HEK293 (cell line): ENCODE measurements around the gene PDE10A.

Source experiments
- CTCF ChIA-PET: fragments of 350-600 bp; formaldehyde crosslinking; extraction: SDS; loops from one replicate; lab custom pipeline; 2021; ENCODE audit warnings: antibody characterized with exemption; lab: Yijun Ruan, JAX
- POLR2A ChIA-PET: fragments of 300-600 bp; formaldehyde crosslinking; extraction: SDS; loops from one replicate; lab custom pipeline; 2020; ENCODE audit warnings: antibody characterized with exemption, inconsistent platforms; lab: Yijun Ruan, JAX
- H3K27ac ChIP-seq: fragments of 200-500 bp; sonication (Bioruptor generic); 2 replicates; pipeline ENCODE4 v1.5.1; 2014; ENCODE audit warnings: low read depth, low read length, control low read depth, inconsistent platforms; ENCODE audit errors: extremely low read depth
- H3K36me3 ChIP-seq, 2 experiments: fragments of 200-500 bp in 1 of 2; sonication (Bioruptor generic) in 1 of 2; 1 replicate in 1 of 2; 2 replicates in 1 of 2; pipeline ENCODE4 v1.5.1; 2014 to 2017; ENCODE audit warnings: inconsistent platforms in 2 of 2, low read length in 2 of 2; ENCODE audit not compliant: control insufficient read depth in 2 of 2, insufficient read depth in 1 of 2
- H3K4me1 ChIP-seq: fragments of 200-500 bp; sonication (Bioruptor generic); 2 replicates; pipeline ENCODE4 v1.5.1; 2014; ENCODE audit warnings: mild to moderate bottlenecking, low read length, inconsistent platforms; ENCODE audit not compliant: control insufficient read depth, insufficient read depth
- H3K4me3 ChIP-seq: 2 replicates; pipeline ENCODE4 v1.5.1; 2011; ENCODE audit warnings: low read depth, mild to moderate bottlenecking, control low read depth, low read length, moderate library complexity
- H3K9me3 ChIP-seq: fragments of 200-500 bp; sonication (Bioruptor generic); 2 replicates; pipeline ENCODE4 v1.5.1; 2014; ENCODE audit warnings: low read depth, low read length, inconsistent platforms; ENCODE audit not compliant: control insufficient read depth, insufficient read depth
- AEBP2 ChIP-seq: fragments of 450-650 bp; formaldehyde crosslinking; IDR thresholded peaks from 2 replicates; pipeline ENCODE4 v1.5.1; 2016; ENCODE audit warnings: missing biosample characterization, missing genetic modification characterization, borderline replicate concordance
- IKZF3 ChIP-seq: fragments of 450-650 bp; IDR thresholded peaks from 2 replicates; pipeline ENCODE4 v1.5.0; 2018; ENCODE audit warnings: missing biosample characterization, mild to moderate bottlenecking, missing genetic modification characterization, moderate library complexity
- OSR2 ChIP-seq: fragments of 450-650 bp; formaldehyde crosslinking; IDR thresholded peaks from 2 replicates; pipeline ENCODE4 v1.5.1; 2016; ENCODE audit warnings: missing biosample characterization, missing genetic modification characterization
- PRDM1 ChIP-seq: fragments of 450-650 bp; formaldehyde crosslinking; IDR thresholded peaks from 2 replicates; pipeline ENCODE4; 2016; ENCODE audit warnings: missing biosample characterization, missing genetic modification characterization
- RBAK ChIP-seq: fragments of 450-650 bp; formaldehyde crosslinking; IDR thresholded peaks from 2 replicates; pipeline ENCODE4 v1.5.1; 2016; ENCODE audit warnings: missing biosample characterization, missing genetic modification characterization
- SCRT2 ChIP-seq: fragments of 450-650 bp; formaldehyde crosslinking; IDR thresholded peaks from 2 replicates; pipeline ENCODE4 v1.5.1; 2016; ENCODE audit warnings: missing biosample characterization, missing genetic modification characterization
- TRIM28 ChIP-seq: IDR thresholded peaks from 2 replicates; pipeline ENCODE4 v1.6.1; 2011; ENCODE audit warnings: low read length, control low read depth, borderline replicate concordance
- TSHZ1 ChIP-seq: fragments of 450-650 bp; formaldehyde crosslinking; IDR thresholded peaks from 2 replicates; pipeline ENCODE4 v1.5.1; 2016; ENCODE audit warnings: missing biosample characterization, missing genetic modification characterization, borderline replicate concordance
- WT1 ChIP-seq: fragments of 450-650 bp; formaldehyde crosslinking; IDR thresholded peaks from 2 replicates; pipeline ENCODE4 v1.5.1; 2016; ENCODE audit warnings: missing biosample characterization, missing genetic modification characterization
- ZBTB1 ChIP-seq: fragments of 450-650 bp; formaldehyde crosslinking; IDR thresholded peaks from 2 replicates; pipeline ENCODE4 v1.5.1; 2016; ENCODE audit warnings: missing biosample characterization, missing genetic modification characterization
- ZNF292 ChIP-seq: fragments of 450-650 bp; formaldehyde crosslinking; IDR thresholded peaks from 2 replicates; pipeline ENCODE4 v1.5.1; 2016; ENCODE audit warnings: low read depth, missing biosample characterization, missing genetic modification characterization, borderline replicate concordance
- ZNF585B ChIP-seq: fragments of 450-650 bp; formaldehyde crosslinking; IDR thresholded peaks from 2 replicates; pipeline ENCODE4 v1.5.1; 2016; ENCODE audit warnings: missing biosample characterization, missing genetic modification characterization
- ZNF626 ChIP-seq: fragments of 450-650 bp; sonication (Bioruptor Pico); formaldehyde crosslinking; IDR thresholded peaks from 2 replicates; pipeline ENCODE4 v1.5.1; 2018; ENCODE audit warnings: missing biosample characterization, missing genetic modification characterization, inconsistent platforms
- TF ChIP-seq, protein P1 (sequence below): fragments of 450-650 bp; formaldehyde crosslinking; IDR thresholded peaks from 2 replicates; pipeline ENCODE4; 2016; ENCODE audit warnings: missing biosample characterization, missing genetic modification characterization
- TF ChIP-seq, protein P2 (sequence below): fragments of 450-650 bp; formaldehyde crosslinking; IDR thresholded peaks from 2 replicates; pipeline ENCODE4 v1.5.1; 2016; ENCODE audit warnings: missing biosample characterization, missing genetic modification characterization, low read depth
- TF ChIP-seq, protein P3 (sequence below): fragments of 450-650 bp; formaldehyde crosslinking; IDR thresholded peaks from 2 replicates; pipeline ENCODE4 v1.5.1; 2017; ENCODE audit warnings: missing biosample characterization, missing genetic modification characterization

The PDE10A gene

DNA sequence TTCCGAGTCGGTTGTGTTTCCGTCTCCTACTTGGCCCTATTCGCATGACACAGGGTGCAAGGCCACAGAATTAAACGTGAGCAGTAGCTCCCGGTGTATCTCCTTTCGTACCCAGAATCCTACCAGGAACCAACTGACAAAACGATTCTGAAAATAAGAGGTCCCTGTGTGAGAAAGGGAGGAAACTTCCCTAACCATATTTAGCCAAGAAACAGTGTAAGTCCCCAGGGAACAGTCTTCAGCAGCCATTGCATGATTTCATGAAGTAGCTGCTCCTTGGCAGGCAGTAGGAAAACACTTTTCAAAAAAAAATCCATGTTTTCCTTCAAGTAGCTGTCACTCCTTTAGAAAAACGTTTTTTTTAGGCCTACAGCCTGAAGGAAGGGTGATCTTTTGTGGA lies 46.9 kb downstream of the PDE10A start:
- TF ChIP-seq WT1 (tag by site-specific recombination) (peak; percentile 36; the same call in 1 of the 2 replicates), ZNF585B (tag by site-specific recombination) (peak; percentile 50), ZNF292 (tag by site-specific recombination) (no peak), ZNF626 (no peak), IKZF3 (tag by site-specific recombination) (no peak), OSR2 (tag by site-specific recombination) (peak; percentile 73), PRDM1 (no peak), TSHZ1 (tag by site-specific recombination) (no peak), RBAK (tag by site-specific recombination) (no peak), SCRT2 (tag by site-specific recombination) (no peak), ZBTB1 (no peak), TRIM28 (0 out of 2 replicates have a peak, but pooled peaks have one; percentile 19), AEBP2 (no peak)
- TF ChIP-seq, protein P1, sequence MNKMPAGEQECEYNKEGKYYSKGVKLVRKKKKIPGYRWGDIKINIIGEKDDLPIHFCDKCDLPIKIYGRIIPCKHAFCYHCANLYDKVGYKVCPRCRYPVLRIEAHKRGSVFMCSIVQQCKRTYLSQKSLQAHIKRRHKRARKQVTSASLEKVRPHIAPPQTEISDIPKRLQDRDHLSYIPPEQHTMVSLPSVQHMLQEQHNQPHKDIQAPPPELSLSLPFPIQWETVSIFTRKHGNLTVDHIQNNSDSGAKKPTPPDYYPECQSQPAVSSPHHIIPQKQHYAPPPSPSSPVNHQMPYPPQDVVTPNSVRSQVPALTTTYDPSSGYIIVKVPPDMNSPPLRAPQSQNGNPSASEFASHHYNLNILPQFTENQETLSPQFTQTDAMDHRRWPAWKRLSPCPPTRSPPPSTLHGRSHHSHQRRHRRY (tag by site-specific recombination): no peak
- TF ChIP-seq, protein P2, sequence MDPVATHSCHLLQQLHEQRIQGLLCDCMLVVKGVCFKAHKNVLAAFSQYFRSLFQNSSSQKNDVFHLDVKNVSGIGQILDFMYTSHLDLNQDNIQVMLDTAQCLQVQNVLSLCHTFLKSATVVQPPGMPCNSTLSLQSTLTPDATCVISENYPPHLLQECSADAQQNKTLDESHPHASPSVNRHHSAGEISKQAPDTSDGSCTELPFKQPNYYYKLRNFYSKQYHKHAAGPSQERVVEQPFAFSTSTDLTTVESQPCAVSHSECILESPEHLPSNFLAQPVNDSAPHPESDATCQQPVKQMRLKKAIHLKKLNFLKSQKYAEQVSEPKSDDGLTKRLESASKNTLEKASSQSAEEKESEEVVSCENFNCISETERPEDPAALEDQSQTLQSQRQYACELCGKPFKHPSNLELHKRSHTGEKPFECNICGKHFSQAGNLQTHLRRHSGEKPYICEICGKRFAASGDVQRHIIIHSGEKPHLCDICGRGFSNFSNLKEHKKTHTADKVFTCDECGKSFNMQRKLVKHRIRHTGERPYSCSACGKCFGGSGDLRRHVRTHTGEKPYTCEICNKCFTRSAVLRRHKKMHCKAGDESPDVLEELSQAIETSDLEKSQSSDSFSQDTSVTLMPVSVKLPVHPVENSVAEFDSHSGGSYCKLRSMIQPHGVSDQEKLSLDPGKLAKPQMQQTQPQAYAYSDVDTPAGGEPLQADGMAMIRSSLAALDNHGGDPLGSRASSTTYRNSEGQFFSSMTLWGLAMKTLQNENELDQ: no peak
- TF ChIP-seq, protein P3, sequence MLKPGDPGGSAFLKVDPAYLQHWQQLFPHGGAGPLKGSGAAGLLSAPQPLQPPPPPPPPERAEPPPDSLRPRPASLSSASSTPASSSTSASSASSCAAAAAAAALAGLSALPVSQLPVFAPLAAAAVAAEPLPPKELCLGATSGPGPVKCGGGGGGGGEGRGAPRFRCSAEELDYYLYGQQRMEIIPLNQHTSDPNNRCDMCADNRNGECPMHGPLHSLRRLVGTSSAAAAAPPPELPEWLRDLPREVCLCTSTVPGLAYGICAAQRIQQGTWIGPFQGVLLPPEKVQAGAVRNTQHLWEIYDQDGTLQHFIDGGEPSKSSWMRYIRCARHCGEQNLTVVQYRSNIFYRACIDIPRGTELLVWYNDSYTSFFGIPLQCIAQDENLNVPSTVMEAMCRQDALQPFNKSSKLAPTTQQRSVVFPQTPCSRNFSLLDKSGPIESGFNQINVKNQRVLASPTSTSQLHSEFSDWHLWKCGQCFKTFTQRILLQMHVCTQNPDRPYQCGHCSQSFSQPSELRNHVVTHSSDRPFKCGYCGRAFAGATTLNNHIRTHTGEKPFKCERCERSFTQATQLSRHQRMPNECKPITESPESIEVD (tag by site-specific recombination): peak; percentile 80
- POLR2A ChIA-PET: no interaction called here
- Histone ChIP-seq H3K9me3 (no peaks in the 10 kb centered on the region), H3K27ac (no peak overlapping the region), H3K4me1 (0 out of 2 replicates have a peak, but pooled peaks cover 2% of the 10 kb centered on the region), H3K36me3 (no peaks in the 10 kb centered on the region), H3K4me3 (no peak overlapping the region)
- CTCF ChIA-PET: interaction anchor here (1.0 to 1.3 kb wide), 2 partner anchors 26 to 114 kb away, joined by 3 read pairs; no protein-coding TSS in a partner anchor
